RWPE2 (cell line): ENCODE results near the gene SSBP3.

Experiments
- ATAC-seq: fragments of 200-7000 bp; cut with Tn5 transposase; 3 replicates; pipeline ENCODE4 v1.9.1; 2021; ENCODE audit warnings: low read depth
- DNase-seq: peaks from one replicate; pipeline ENCODE4 v3.0.0-alpha.2; 2020; ENCODE audit warnings: low spot score
- H3K27ac ChIP-seq: fragments of 450-650 bp; 2 replicates; pipeline ENCODE4 v1.5.1; 2017; ENCODE audit warnings: mild to moderate bottlenecking; ENCODE audit not compliant: poor library complexity, severe bottlenecking
- H3K27me3 ChIP-seq: fragments of 250-450 bp; sonication (Bioruptor Pico); 2 replicates; pipeline ENCODE4 v1.5.1; 2021; ENCODE audit warnings: mild to moderate bottlenecking, moderate library complexity; ENCODE audit not compliant: insufficient read depth, poor library complexity, severe bottlenecking
- H3K36me3 ChIP-seq: fragments of 250-450 bp; sonication (Bioruptor Pico); 2 replicates; pipeline ENCODE4 v1.5.1; 2020; ENCODE audit warnings: low read depth, mild to moderate bottlenecking, moderate library complexity
- H3K4me1 ChIP-seq: fragments of 250-450 bp; sonication (Bioruptor Pico); 2 replicates; pipeline ENCODE4 v1.5.1; 2021; ENCODE audit warnings: mild to moderate bottlenecking, moderate library complexity; ENCODE audit not compliant: insufficient read depth, poor library complexity, severe bottlenecking
- H3K4me3 ChIP-seq: fragments of 250-450 bp; sonication (Bioruptor Pico); 2 replicates; pipeline ENCODE4 v1.5.1; 2021; ENCODE audit warnings: mild to moderate bottlenecking, moderate library complexity; ENCODE audit not compliant: severe bottlenecking
- H3K9me3 ChIP-seq: fragments of 250-450 bp; sonication (Bioruptor Pico); 2 replicates; pipeline ENCODE4 v1.5.1; 2021; ENCODE audit warnings: mild to moderate bottlenecking, moderate library complexity; ENCODE audit not compliant: severe bottlenecking
- TF ChIP-seq, protein P1 (sequence below): fragments of 450-650 bp; IDR thresholded peaks from one replicate; pipeline ENCODE4 v1.5.1; 2017; ENCODE audit warnings: mild to moderate bottlenecking, moderate library complexity; ENCODE audit not compliant: poor library complexity, severe bottlenecking

SSBP3 gene

DNA sequence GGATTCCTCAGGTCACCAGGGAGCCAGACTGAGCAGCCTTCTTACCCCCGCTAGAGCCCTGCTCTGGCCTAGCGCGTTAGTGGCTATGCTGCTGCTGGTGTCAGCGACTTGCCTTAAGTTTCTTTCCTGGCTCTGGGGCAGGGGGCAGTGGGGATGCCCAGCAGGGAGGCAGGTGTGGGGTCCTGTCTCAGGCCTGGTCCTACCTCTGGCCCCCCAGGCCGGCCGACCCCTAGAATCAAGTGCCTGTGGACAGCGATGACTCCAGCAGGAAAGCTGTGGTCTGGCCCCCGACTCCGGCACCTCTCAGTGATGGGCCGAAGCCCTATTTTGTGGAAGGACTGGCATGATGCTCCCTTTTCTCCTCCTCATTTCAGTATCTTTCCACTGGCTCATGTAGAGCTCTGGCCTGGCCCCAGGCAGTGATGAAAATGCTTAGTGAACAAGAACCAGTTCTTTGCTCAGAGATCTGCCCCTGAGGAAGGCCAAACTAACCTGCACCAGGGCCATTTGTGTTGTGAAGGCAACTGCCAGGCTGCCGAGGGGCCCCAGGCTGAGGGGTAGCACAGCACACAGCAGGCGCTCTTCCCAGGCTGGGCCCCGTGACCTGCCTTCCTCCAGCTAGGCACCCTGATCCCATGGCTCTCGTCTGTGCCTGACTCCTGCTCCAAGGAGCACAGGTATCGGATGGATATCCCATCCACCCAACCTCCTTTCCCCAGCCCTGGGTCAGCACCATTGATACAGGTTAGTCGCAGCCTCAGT lies 182.6 kb downstream of the SSBP3 start:
- ATAC-seq (no peak), DNase-seq (no peak)
- no peaks in the 10 kb centered on the region for H3K4me1 ChIP-seq
- TF ChIP-seq, protein P1, sequence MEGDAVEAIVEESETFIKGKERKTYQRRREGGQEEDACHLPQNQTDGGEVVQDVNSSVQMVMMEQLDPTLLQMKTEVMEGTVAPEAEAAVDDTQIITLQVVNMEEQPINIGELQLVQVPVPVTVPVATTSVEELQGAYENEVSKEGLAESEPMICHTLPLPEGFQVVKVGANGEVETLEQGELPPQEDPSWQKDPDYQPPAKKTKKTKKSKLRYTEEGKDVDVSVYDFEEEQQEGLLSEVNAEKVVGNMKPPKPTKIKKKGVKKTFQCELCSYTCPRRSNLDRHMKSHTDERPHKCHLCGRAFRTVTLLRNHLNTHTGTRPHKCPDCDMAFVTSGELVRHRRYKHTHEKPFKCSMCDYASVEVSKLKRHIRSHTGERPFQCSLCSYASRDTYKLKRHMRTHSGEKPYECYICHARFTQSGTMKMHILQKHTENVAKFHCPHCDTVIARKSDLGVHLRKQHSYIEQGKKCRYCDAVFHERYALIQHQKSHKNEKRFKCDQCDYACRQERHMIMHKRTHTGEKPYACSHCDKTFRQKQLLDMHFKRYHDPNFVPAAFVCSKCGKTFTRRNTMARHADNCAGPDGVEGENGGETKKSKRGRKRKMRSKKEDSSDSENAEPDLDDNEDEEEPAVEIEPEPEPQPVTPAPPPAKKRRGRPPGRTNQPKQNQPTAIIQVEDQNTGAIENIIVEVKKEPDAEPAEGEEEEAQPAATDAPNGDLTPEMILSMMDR, result no peak
- peaks cover 1% of the 10 kb centered on the region; the same call in 1 of the 2 replicates for H3K36me3 ChIP-seq
- no peak overlapping the region for H3K4me3 ChIP-seq
- H3K27me3 ChIP-seq, result no peaks in the 10 kb centered on the region
- no peak overlapping the region for H3K27ac ChIP-seq
- no peaks in the 10 kb centered on the region for H3K9me3 ChIP-seq

DNA sequence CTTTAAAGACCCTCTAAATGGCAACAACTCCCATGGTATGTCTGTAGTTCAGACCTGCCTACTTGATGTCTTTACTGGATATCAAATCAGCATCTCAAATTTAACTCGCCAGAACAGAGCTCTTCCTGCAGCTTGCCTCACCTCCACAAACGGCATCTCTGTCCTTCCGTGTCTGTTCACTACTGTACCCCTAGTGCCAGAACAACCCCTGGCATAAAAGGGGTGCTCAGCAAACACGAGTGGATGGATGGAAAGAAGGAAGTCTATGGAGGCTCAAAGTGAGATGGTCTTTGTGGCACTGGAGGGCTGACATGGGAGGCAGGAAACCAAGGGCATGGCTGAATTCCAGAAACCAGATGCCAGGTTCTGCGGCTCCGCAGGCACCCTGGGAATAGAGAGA lies 183.5 kb downstream of the SSBP3 start:
- ATAC-seq (no peak), DNase-seq (no peak)
- Histone ChIP-seq H3K27ac (no peak overlapping the region), H3K9me3 (no peaks in the 10 kb centered on the region), H3K27me3 (no peaks in the 10 kb centered on the region), H3K36me3 (peaks cover 11% of the 10 kb centered on the region), H3K4me3 (no peak overlapping the region), H3K4me1 (no peaks in the 10 kb centered on the region)
- TF ChIP-seq, protein P1, result no peak

DNA sequence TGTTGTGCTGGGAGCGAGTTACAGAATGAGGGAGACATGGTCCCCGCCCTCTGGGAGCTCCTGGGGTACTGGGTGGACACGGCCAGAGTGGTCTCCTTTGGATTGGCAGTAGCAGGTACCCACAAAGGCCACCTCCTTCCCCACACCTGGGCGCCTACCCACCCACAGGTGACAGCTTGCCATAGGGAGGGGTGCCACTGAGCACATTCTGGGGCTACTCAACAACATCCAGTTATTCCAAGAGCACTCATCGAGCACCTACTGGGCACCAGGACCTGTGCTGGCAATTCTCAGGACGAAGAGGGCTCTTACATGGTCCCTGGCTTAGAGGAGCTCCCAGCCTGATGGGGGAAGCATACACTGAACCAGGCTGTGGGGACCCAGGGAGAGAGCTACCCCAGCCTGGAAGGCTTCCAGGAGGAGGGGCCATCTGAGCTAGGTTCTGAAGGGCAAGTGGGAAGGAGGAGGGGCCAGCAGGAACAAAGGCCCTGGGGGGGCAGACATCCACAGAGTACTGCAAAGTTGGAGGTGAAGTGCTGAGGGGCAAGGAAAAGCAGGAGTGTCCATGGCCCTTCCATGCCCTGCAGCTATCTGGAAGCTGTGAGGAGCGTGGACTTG lies 184.2 kb downstream of the SSBP3 start:
- H3K36me3 ChIP-seq, result peaks cover 18% of the 10 kb centered on the region
- no peak overlapping the region for H3K27ac ChIP-seq
- TF ChIP-seq, protein P1, result no peak
- no peaks in the 10 kb centered on the region for H3K9me3 ChIP-seq
- ATAC-seq, result no peak; the same call in 2 of the 3 replicates
- no peak for DNase-seq
- H3K27me3 ChIP-seq, result no peaks in the 10 kb centered on the region
- H3K4me3 ChIP-seq, result no peak overlapping the region
- H3K4me1 ChIP-seq, result no peaks in the 10 kb centered on the region

DNA sequence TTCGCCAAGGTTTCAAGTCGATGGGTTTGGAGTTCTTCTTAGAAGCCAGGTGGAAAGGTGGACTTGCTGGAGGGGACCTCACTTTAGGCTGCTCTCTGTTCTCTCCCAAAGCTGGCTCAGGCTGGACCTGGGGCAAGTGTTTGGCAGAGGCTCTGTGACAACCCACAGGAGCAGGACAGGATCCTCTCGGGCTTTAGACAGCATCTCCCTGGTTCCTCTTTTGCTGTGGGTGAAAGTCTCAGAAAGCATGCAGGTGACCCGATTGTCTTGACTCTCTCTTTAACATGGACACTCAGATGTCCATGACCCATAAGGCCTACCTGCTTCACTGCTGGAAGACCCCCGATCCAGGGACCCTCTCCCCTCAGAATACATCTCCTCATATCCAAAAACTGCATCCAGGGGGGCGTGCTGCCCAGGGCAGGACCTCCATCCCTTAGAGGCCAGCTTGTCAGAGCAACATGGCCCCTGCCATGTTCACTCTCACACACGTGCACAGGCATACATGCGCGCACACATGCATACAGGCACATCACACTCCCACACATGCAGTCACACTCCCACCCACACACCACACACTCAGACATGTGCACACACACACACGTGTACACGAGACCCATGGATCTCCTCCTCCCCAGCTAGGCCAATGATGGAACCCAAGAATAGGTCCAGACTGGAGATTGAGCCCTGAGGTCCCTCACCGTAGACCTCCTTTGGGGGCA lies 184.9 kb downstream of the SSBP3 start:
- H3K36me3 ChIP-seq, result peaks cover 25% of the 10 kb centered on the region
- no peak for DNase-seq
- ATAC-seq, result 0 out of 3 replicates have a peak, but pooled peaks have one; percentile 13

More for the DNA sequence above, 184.9 kb downstream of the SSBP3 start:
- Histone ChIP-seq H3K4me3 (no peak overlapping the region), H3K4me1 (no peaks in the 10 kb centered on the region), H3K27ac (no peak overlapping the region), H3K9me3 (no peaks in the 10 kb centered on the region), H3K27me3 (no peaks in the 10 kb centered on the region)
- TF ChIP-seq, protein P1, result no peak
